Neural crest cell (in vitro differentiated cells): ENCODE data around the gene TRIM29. TPM values are rescaled to one million over a fixed set of nuclear protein-coding genes. Genes with fewer than 3 reads are reported as not detected.

Experiments
- DNase-seq: peaks from one replicate; pipeline ENCODE4 v3.0.0; 2021; ENCODE audit warnings: low read depth, mixed read lengths, low spot score
- H3K27ac Mint-ChIP-seq: one replicate; pipeline ENCODE4 v1.8.0; 2021; ENCODE audit warnings: mild to moderate bottlenecking, mixed read lengths; ENCODE audit not compliant: unreplicated experiment
- H3K27me3 Mint-ChIP-seq: 2 replicates; pipeline ENCODE4 v1.8.0; 2021; ENCODE audit warnings: low read depth, mild to moderate bottlenecking, mixed read lengths
- H3K36me3 Mint-ChIP-seq: 2 replicates; pipeline ENCODE4 v1.8.0; 2021; ENCODE audit warnings: low read depth, mild to moderate bottlenecking, mixed read lengths
- H3K4me1 Mint-ChIP-seq: 2 replicates; pipeline ENCODE4 v1.8.0; 2021; ENCODE audit warnings: mixed read lengths
- H3K4me3 Mint-ChIP-seq: one replicate; pipeline ENCODE4 v1.8.0; 2021; ENCODE audit warnings: mild to moderate bottlenecking, mixed read lengths
- H3K9me3 Mint-ChIP-seq: 2 replicates; pipeline ENCODE4 v1.8.0; 2021; ENCODE audit warnings: mixed read lengths
- total RNA-seq: library from RNA; stranded (reverse); gene quantifications from 2 replicates; pipeline ENCODE4 v1.2.1, GENCODE V29; 2021
- TF ChIP-seq, protein P1 (sequence below): fragments of 200-600 bp; sonication (generic); conservative IDR thresholded peaks from 2 replicates; pipeline ENCODE4 v1.5.0; 2021; ENCODE audit warnings: antibody characterized with exemption, mild to moderate bottlenecking

TRIM29 gene
- total RNA-seq, 1 donor from 2014 or later, result not detected

DNA sequence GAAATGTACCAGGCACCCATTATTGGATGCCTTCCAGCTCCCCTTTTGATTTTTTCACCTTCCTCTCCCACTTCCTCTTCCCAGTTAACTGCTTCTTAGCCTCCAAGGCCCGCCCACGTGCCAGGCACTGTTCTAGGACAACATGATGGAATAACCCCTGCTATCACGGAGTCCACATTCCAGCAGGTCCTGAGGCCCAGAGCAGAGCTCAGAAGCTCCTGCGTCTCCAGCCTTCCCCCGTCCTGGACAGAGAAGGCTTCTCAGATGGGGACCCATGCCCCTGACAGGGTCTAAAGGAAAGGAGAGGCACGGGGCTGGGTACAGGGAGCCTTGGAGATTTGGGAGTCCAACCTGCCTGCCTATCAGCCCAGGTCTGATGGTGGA, 29.1 kb downstream of the TRIM29 start:
- Mint-ChIP-seq H3K36me3 (no peaks in the 10 kb centered on the region), H3K27ac (no peak overlapping the region), H3K4me3 (no peak overlapping the region), H3K4me1 (no peaks in the 10 kb centered on the region), H3K27me3 (peaks cover 13% of the 10 kb centered on the region), H3K9me3 (no peaks in the 10 kb centered on the region)
- TF ChIP-seq, protein P1, sequence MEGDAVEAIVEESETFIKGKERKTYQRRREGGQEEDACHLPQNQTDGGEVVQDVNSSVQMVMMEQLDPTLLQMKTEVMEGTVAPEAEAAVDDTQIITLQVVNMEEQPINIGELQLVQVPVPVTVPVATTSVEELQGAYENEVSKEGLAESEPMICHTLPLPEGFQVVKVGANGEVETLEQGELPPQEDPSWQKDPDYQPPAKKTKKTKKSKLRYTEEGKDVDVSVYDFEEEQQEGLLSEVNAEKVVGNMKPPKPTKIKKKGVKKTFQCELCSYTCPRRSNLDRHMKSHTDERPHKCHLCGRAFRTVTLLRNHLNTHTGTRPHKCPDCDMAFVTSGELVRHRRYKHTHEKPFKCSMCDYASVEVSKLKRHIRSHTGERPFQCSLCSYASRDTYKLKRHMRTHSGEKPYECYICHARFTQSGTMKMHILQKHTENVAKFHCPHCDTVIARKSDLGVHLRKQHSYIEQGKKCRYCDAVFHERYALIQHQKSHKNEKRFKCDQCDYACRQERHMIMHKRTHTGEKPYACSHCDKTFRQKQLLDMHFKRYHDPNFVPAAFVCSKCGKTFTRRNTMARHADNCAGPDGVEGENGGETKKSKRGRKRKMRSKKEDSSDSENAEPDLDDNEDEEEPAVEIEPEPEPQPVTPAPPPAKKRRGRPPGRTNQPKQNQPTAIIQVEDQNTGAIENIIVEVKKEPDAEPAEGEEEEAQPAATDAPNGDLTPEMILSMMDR, result no peak
- DNase-seq, result no peak

DNA sequence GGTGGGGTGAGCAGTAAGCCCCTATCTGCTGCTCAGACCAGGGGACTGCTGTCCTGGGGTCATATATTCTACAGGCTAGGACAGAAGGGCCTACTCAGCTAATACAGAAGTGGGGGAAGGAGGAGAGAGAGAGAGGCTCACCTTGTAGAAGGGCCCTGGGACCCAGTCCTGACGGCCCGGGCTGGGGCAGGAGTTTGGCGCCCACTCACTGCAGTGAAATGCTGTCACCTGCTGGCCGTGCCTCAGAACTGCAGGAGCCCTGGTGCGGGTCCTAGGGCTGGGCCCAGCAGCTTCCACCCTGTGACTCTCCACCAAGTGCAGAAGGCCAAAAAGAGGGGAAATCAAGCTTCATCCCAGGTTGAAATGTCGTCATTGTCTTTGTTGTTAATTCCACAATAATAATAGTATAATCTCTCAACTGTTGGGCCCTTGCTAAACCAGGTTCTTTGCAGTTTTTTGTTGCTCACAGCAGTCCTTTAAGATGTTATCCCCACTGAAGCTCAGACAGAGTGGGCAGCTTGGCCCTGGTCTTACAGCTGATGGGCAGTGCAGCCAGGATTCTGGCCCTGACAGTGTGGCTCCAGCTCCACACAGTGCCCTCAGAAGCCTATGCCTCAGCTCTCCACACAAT, 29.6 kb downstream of the TRIM29 start:
- TF ChIP-seq, protein P1, result peak; percentile 100
- no peak overlapping the region for H3K4me3 Mint-ChIP-seq
- no peak overlapping the region for H3K27ac Mint-ChIP-seq
- no peaks in the 10 kb centered on the region for H3K36me3 Mint-ChIP-seq
- H3K9me3 Mint-ChIP-seq, result no peaks in the 10 kb centered on the region
- peaks cover 13% of the 10 kb centered on the region for H3K27me3 Mint-ChIP-seq
- peak; percentile 85 for DNase-seq
- H3K4me1 Mint-ChIP-seq, result no peaks in the 10 kb centered on the region

DNA sequence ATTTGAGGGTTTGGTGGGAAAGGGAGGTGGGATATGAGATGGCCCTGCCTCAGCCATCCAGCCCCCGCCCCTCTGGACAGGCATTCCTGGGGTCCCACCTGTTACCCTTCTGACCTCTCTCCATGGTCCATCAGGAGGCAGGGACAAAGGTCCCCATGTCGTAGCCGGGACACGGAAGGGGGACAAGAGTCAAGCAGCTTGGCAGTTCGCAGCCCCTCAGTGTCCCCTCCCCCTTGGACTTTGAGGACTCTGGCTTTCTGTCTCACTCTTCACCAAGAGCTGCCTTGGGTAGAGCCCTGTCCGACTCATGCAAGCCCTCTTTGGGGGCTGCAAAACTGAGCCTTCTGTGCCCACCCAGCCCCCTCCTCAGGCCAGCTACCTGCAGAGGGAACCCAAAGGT, 30.2 kb downstream of the TRIM29 start:
- Mint-ChIP-seq H3K36me3 (no peaks in the 10 kb centered on the region), H3K9me3 (no peaks in the 10 kb centered on the region), H3K27ac (no peak overlapping the region), H3K4me3 (no peak overlapping the region), H3K27me3 (peaks cover 13% of the 10 kb centered on the region), H3K4me1 (no peaks in the 10 kb centered on the region)
- TF ChIP-seq, protein P1, result no peak
- DNase-seq, result no peak

DNA sequence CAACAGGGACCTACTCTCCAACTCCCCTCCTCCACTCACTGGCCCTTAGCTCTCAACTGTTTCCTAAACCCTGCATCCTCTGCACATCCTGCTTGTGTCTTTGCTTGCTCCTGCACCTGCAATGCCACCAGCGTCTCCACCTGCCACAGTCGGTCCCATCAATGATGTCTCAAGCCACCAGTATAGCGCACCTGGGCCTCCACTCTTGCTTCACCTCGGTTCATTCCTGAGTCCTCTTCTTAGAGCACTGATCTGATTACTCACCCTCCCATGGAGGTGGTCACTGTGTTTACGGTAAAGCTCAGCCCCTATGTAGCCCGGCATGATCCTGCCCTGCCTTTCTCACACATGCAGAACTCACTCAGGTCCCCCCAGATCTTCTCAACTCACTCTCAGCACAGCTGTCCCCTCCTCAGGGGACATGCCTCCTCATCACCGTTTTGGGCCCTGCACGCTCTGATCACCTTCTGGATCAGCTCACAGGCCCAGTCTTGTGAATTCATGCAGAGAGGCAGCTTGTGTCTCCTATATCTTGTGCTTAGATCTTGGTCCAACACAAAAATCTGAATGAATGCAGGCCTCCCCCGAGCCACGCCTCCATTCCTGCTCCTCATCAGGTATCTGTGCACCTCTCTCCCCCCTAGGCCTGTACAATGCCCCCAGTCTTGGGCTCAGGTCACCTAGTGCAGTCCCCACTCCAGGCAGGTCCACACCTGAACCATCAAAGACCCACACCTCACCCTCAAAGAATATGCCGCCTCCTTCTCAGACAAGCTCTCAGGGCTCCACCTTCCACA, 31.4 kb downstream of the TRIM29 start:
- Mint-ChIP-seq H3K27ac (no peak overlapping the region), H3K4me3 (no peak overlapping the region), H3K4me1 (no peaks in the 10 kb centered on the region), H3K9me3 (no peaks in the 10 kb centered on the region), H3K36me3 (no peaks in the 10 kb centered on the region), H3K27me3 (peaks cover 13% of the 10 kb centered on the region)
- TF ChIP-seq, protein P1, result no peak
- no peak for DNase-seq

DNA sequence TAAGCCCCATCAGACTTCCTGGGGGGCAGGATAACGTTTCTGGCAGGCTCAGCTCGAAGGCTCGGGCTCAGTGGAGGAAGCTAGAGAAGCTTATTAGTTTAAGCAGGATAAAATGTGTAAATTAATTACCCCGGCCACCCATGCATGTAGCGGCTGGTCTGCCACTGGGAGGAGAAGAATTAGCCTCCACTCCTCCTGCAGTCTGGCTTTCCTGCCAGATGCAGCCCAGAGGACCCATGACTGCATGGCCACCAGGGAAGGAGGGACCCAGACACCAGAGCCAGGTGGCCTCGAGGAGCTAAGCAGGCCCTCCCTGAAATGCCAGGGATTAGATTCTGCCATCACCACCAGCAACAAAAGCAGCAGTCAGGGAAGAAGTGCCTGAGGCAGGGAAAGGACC, 32.3 kb downstream of the TRIM29 start:
- peak overlapping the region; percentile 12 for H3K27ac Mint-ChIP-seq
- H3K9me3 Mint-ChIP-seq, result no peaks in the 10 kb centered on the region
- no peak for DNase-seq
- H3K36me3 Mint-ChIP-seq, result no peaks in the 10 kb centered on the region
- no peaks in the 10 kb centered on the region for H3K4me1 Mint-ChIP-seq
- TF ChIP-seq, protein P1, result no peak
- peaks cover 13% of the 10 kb centered on the region for H3K27me3 Mint-ChIP-seq
- H3K4me3 Mint-ChIP-seq, result no peak overlapping the region
